Colonic mucosa (tissue), 4 donors: ENCODE data around the gene FMN1. TPM values are rescaled to one million over a fixed set of nuclear protein-coding genes. Genes with fewer than 3 reads are reported as not detected.

Experiments used
- DNase-seq: peaks from one replicate; pipeline ENCODE4 v3.0.0-alpha.2; 2020
- H3K27ac ChIP-seq: fragments of 200-600 bp; one replicate; pipeline ENCODE4 v1.8.0; 2021
- H3K27me3 ChIP-seq: fragments of 200-600 bp; one replicate; pipeline ENCODE4 v1.8.0; 2021
- H3K36me3 ChIP-seq: fragments of 200-600 bp; one replicate; pipeline ENCODE4 v1.8.0; 2021
- H3K4me1 ChIP-seq: fragments of 200-600 bp; one replicate; pipeline ENCODE4 v1.8.0; 2021; ENCODE audit warnings: mild to moderate bottlenecking
- H3K4me3 ChIP-seq: fragments of 200-600 bp; one replicate; pipeline ENCODE4 v1.8.0; 2021
- H3K9ac ChIP-seq, 2 donors: one replicate each; pipeline ENCODE4 v1.7.0; 2013; ENCODE audit warnings: control low read depth in 2 of 2, low read depth in 2 of 2, low read length in 2 of 2
- H3K9me3 ChIP-seq: fragments of 200-600 bp; one replicate; pipeline ENCODE4 v1.8.0; 2021
- CTCF ChIP-seq: fragments of 200-600 bp; IDR thresholded peaks from one replicate; pipeline ENCODE4 v1.8.0; 2022; ENCODE audit warnings: antibody characterized with exemption, mild to moderate bottlenecking
- intact Hi-C: fragments of 100-400 bp; cut with DNase I; formaldehyde crosslinking; loops from one replicate; pipeline ENCODE4 v1.14.1; 2022
- total RNA-seq, 2 donors: library from RNA; stranded (reverse); fragmentation: NEBNext Ultra II Directional in 1 of 2; extraction: Animal tissue kit (Norgen Biotek cat#: 25700) in 1 of 2; gene quantifications; one replicate each; pipeline ENCODE4 v1.2.1, GENCODE V29; 2021
- donor health status: healthy.
- donor health status: DM: no; HTN: no; CAD: no.
- donor health status: DM: no; HTN: no; CAD: no.

FMN1 gene
- total RNA-seq, 2 donors from 2014 or later: 23.5 to 32.0 TPM

- intact Hi-C loops: no loop called here
- no peaks in the 10 kb centered on the region for H3K27me3 ChIP-seq
- H3K27ac ChIP-seq: no peak overlapping the region
- H3K9ac ChIP-seq: no peak overlapping the region
- DNase-seq: no peak
- H3K4me1 ChIP-seq: no peaks in the 10 kb centered on the region
- H3K36me3 ChIP-seq: no peaks in the 10 kb centered on the region
- H3K9me3 ChIP-seq: no peaks in the 10 kb centered on the region
- no peak for TF ChIP-seq CTCF
- no peak overlapping the region for H3K4me3 ChIP-seq
These were observed 175.0 kb downstream of the FMN1 start for GRCh38 chr15:33019354-33019981.

DNA sequence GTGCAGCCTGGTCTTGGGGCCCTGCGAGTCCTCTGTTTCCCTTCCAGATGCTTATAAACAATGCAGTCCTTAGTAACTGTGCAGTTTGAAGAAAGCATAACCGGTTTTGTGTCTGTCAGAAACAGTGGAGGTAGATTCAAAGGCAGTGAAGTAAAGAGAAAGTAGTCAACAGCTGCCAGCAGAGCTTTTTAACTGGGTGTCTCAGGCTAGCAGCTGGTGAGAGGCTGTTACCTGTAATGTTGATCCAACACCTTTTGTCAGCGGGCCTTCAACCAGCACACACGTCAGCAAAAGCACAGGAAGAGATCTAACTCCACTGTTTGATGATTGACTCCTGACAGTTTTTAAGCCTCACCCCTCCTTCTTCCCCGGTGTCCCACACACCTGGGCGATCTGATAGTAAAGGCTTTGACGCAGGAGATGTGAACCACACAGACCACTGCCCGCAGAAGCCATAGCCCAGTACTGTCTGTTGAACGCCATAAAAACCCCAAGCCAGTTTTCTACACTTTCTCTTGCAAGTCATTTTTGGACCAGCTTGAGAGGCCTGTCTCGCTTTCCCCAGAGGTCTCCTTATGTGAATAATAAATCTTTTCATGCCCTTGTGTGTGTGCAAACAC is 178.0 kb downstream of the FMN1 start:
- Histone ChIP-seq H3K27me3 (no peaks in the 10 kb centered on the region), H3K4me1 (no peaks in the 10 kb centered on the region), H3K36me3 (no peaks in the 10 kb centered on the region), H3K9ac (no peak overlapping the region), H3K27ac (no peak overlapping the region), H3K4me3 (no peak overlapping the region), H3K9me3 (no peaks in the 10 kb centered on the region)
- TF ChIP-seq CTCF: no peak
- intact Hi-C loops: no loop called here
- no peak for DNase-seq

DNA sequence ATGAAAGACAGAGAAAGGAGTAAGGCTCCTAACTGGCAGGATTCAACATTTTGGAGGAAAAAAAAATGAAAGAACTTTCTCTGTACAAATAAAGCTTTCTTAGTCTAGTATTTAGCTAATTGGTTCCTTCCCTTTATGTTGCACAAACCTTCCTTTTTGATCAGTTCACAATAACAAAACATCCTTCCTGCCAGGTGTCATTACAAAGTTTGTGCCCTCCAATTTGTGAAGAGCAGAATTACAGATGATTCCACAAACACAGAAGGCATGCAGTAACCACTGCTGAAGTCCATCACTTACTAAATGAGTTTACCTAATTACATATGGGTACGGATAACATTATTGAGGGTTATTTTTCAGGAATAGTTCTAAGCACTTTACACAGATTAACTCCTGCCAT is 179.9 kb downstream of the FMN1 start:
- intact Hi-C loops: no loop called here
- no peak for TF ChIP-seq CTCF

GRCh38 chr15:33013827-33014445 is 180.6 kb downstream of the FMN1 start:
- H3K27ac ChIP-seq: no peak overlapping the region
- no peaks in the 10 kb centered on the region for H3K27me3 ChIP-seq
- no peaks in the 10 kb centered on the region for H3K4me1 ChIP-seq
- DNase-seq: no peak
- H3K36me3 ChIP-seq: no peaks in the 10 kb centered on the region
- no peaks in the 10 kb centered on the region for H3K9me3 ChIP-seq
- no peak overlapping the region for H3K9ac ChIP-seq
- TF ChIP-seq CTCF: no peak
- intact Hi-C loops: no loop called here
- no peak overlapping the region for H3K4me3 ChIP-seq

More for the DNA sequence above, 179.9 kb downstream of the FMN1 start:
- Histone ChIP-seq H3K4me1 (no peaks in the 10 kb centered on the region), H3K36me3 (no peaks in the 10 kb centered on the region), H3K9ac (no peak overlapping the region), H3K27me3 (no peaks in the 10 kb centered on the region), H3K4me3 (no peak overlapping the region), H3K27ac (no peak overlapping the region), H3K9me3 (no peaks in the 10 kb centered on the region)
- DNase-seq: no peak

DNA sequence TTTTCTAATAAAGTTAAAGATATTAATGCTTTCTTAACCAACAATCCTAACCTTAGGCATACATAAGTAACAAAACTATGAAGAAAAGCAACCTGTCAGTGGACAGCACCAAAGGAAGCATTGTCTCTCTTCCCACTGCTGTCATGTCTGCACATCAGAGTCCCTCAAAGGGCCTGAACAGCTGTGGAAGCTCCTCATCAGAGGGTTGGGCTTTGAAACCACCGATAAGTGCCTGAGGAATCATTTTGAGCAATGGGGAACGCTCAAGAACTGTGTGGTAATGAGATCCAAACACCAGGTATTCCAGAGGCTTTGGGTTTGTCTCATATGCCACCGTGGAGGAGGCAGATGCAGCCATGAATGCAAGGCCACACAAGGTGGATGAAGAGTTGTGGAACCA is 182.5 kb downstream of the FMN1 start:
- Histone ChIP-seq H3K4me1 (no peaks in the 10 kb centered on the region), H3K27me3 (no peaks in the 10 kb centered on the region), H3K27ac (no peak overlapping the region), H3K4me3 (no peak overlapping the region), H3K36me3 (no peaks in the 10 kb centered on the region), H3K9ac (no peak overlapping the region), H3K9me3 (no peaks in the 10 kb centered on the region)
- no peak for TF ChIP-seq CTCF
- intact Hi-C loops: no loop called here
- no peak for DNase-seq
